HFFc6 (cell line): ENCODE results near the gene SCN2B. TPM values are rescaled to one million over a fixed set of nuclear protein-coding genes. Genes with fewer than 3 reads are reported as not detected.

Experiments used
- DNase-seq: peaks from one replicate; pipeline ENCODE4 v3.0.0-alpha.2; 2018
- H3K27ac Mint-ChIP-seq: 2 replicates; pipeline ENCODE4 v1.8.0; 2020; ENCODE audit warnings: mild to moderate bottlenecking, mixed read lengths
- H3K27me3 Mint-ChIP-seq: 2 replicates; pipeline ENCODE4 v1.8.0; 2021; ENCODE audit warnings: mild to moderate bottlenecking, moderate library complexity, mixed read lengths; ENCODE audit not compliant: insufficient read depth
- H3K36me3 Mint-ChIP-seq: 2 replicates; pipeline ENCODE4 v1.8.0; 2021; ENCODE audit warnings: low read depth, mixed read lengths
- H3K4me1 Mint-ChIP-seq: 2 replicates; pipeline ENCODE4 v1.8.0; 2020; ENCODE audit warnings: low read depth, mixed read lengths
- H3K4me3 Mint-ChIP-seq: 2 replicates; pipeline ENCODE4 v1.8.0; 2020; ENCODE audit warnings: mild to moderate bottlenecking, moderate library complexity, mixed read lengths
- H3K9me3 Mint-ChIP-seq: 2 replicates; pipeline ENCODE4 v1.8.0; 2020; ENCODE audit warnings: mild to moderate bottlenecking, mixed read lengths
- total RNA-seq, 6 experiments: library from RNA; stranded (reverse); fragmentation: NEBNext Ultra II Directional; extraction: Animal tissue kit (Norgen Biotek cat#: 25700); gene quantifications; 2 replicates in 1 of 6; 3 replicates in 5 of 6; pipeline ENCODE4 v1.2.3, GENCODE V29; 2021
- TF ChIP-seq, protein P1 (sequence below): fragments of 200-600 bp; sonication (generic); IDR thresholded peaks from 2 replicates; pipeline ENCODE4 v1.5.0; 2021; ENCODE audit warnings: antibody characterized with exemption, mild to moderate bottlenecking

Gene SCN2B
- total RNA-seq, 6 experiments from 2014 or later = not detected

- peaks cover 35% of the 10 kb centered on the region for H3K27me3 Mint-ChIP-seq
- H3K9me3 Mint-ChIP-seq = no peaks in the 10 kb centered on the region
- H3K4me3 Mint-ChIP-seq = no peak overlapping the region
- H3K4me1 Mint-ChIP-seq = no peaks in the 10 kb centered on the region
- TF ChIP-seq, protein P1, sequence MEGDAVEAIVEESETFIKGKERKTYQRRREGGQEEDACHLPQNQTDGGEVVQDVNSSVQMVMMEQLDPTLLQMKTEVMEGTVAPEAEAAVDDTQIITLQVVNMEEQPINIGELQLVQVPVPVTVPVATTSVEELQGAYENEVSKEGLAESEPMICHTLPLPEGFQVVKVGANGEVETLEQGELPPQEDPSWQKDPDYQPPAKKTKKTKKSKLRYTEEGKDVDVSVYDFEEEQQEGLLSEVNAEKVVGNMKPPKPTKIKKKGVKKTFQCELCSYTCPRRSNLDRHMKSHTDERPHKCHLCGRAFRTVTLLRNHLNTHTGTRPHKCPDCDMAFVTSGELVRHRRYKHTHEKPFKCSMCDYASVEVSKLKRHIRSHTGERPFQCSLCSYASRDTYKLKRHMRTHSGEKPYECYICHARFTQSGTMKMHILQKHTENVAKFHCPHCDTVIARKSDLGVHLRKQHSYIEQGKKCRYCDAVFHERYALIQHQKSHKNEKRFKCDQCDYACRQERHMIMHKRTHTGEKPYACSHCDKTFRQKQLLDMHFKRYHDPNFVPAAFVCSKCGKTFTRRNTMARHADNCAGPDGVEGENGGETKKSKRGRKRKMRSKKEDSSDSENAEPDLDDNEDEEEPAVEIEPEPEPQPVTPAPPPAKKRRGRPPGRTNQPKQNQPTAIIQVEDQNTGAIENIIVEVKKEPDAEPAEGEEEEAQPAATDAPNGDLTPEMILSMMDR = no peak
- no peak overlapping the region for H3K27ac Mint-ChIP-seq
- DNase-seq = no peak
- H3K36me3 Mint-ChIP-seq = no peaks in the 10 kb centered on the region
These were observed 41.2 kb downstream of the SCN2B start for GRCh38 chr11:118135051-118135795.

- H3K27me3 Mint-ChIP-seq = peaks cover 42% of the 10 kb centered on the region
- DNase-seq = no peak
- H3K4me1 Mint-ChIP-seq = no peaks in the 10 kb centered on the region
- no peak overlapping the region for H3K4me3 Mint-ChIP-seq
- TF ChIP-seq, protein P1 = no peak
- H3K9me3 Mint-ChIP-seq = no peaks in the 10 kb centered on the region
- H3K27ac Mint-ChIP-seq = no peak overlapping the region
- H3K36me3 Mint-ChIP-seq = no peaks in the 10 kb centered on the region
These were observed 42.6 kb downstream of the SCN2B start for GRCh38 chr11:118133816-118134215.

GRCh38 chr11:118132385-118133151 is 43.9 kb downstream of the SCN2B start:
- H3K36me3 Mint-ChIP-seq = no peaks in the 10 kb centered on the region
- H3K27ac Mint-ChIP-seq = no peak overlapping the region
- no peaks in the 10 kb centered on the region for H3K4me1 Mint-ChIP-seq
- H3K9me3 Mint-ChIP-seq = no peaks in the 10 kb centered on the region
- peaks cover 38% of the 10 kb centered on the region for H3K27me3 Mint-ChIP-seq
- no peak for DNase-seq
- TF ChIP-seq, protein P1 = no peak
- no peak overlapping the region for H3K4me3 Mint-ChIP-seq

DNA sequence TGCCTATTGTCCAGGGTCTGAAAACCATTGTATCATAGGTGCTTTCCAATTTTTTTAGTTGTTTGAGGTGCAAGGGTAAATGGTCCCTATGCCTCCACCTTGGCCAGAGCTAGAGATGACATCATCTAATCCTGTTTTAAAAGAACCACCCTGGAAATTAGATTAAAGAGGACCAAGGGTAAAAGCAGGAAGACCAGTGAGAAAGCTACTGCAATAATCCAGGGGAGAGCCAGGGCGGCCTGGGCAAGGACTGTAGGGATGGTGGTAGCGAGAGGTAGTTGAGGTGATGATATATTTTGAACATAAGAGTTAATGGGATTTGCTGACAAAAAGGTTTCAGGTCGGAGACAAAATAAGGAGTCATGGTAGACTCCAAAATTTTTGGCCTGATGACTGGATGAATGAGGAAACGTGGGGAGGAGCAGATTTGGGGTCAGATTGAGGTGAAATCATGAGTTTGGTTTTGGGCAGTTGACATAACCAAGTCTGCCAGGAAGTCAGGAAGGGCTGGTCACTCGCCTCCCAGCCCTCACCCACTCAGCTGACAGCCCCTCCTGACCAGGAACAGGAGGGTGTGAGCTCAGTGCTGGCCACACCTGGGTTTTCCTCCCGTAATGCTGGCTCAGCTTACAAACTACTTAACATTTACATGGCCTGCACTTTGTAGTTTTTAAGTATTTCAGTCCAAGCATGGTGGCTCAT is 46.8 kb downstream of the SCN2B start:
- no peak for DNase-seq

More for the DNA sequence above, 46.8 kb downstream of the SCN2B start:
- H3K9me3 Mint-ChIP-seq = no peaks in the 10 kb centered on the region
- no peaks in the 10 kb centered on the region for H3K4me1 Mint-ChIP-seq
- peaks cover 37% of the 10 kb centered on the region for H3K27me3 Mint-ChIP-seq
- no peak overlapping the region for H3K4me3 Mint-ChIP-seq
- TF ChIP-seq, protein P1 = no peak
- no peak overlapping the region for H3K27ac Mint-ChIP-seq
- no peaks in the 10 kb centered on the region for H3K36me3 Mint-ChIP-seq
